ENCODE data around the gene CCNA2. TPM values are rescaled to one million over a fixed set of nuclear protein-coding genes. Genes with fewer than 3 reads are reported as not detected.

Gene CCNA2
- total RNA-seq, 1 experiment from 2014 or later: 59.1 TPM

GRCh38 chr4:121794505-121795188, 29.0 kb downstream of the CCNA2 start:
- BruUV-seq (replicated peaks): no TSS peak
- no peaks in the 10 kb centered on the region for H3K9me3 ChIP-seq (ENCODE audit: low read length)
- H3K79me2 ChIP-seq (ENCODE audit: low read length): no peaks in the 10 kb centered on the region
- H3K4me3 ChIP-seq (ENCODE audit: low read length): no peak overlapping the region
- H3K9me2 ChIP-seq (replicated peaks; ENCODE audit: low read length): no peaks in the 10 kb centered on the region
- H2AFZ ChIP-seq (ENCODE audit: low read length): no peak overlapping the region
- intact Hi-C loops (cut with micrococcal nuclease): no loop called here
- TF ChIP-seq EZH2 (IDR thresholded peaks at IDR 0.05; ENCODE audit: low read length, unreplicated experiment): no peak
- TF ChIP-seq EZH2phosphoT487 (IDR thresholded peaks at IDR 0.05; ENCODE audit: borderline replicate concordance, low read length): no peak
- TF ChIP-seq CTCF (conservative IDR thresholded peaks at IDR 0.05; ENCODE audit: low read depth, low read length): no peak
- H3K27ac ChIP-seq (ENCODE audit: low read length): no peak overlapping the region
- no peaks in the 10 kb centered on the region for H3K27me3 ChIP-seq (ENCODE audit: low read length)
- ChIA-PET POLR2A (ENCODE audit: unreplicated experiment) (no interaction called here), CTCF (no interaction called here)
- H3F3A ChIP-seq (ENCODE audit: low read length, unreplicated experiment): peaks cover 3% of the 10 kb centered on the region
- no peaks in the 10 kb centered on the region for H3K36me3 ChIP-seq (ENCODE audit: low read depth, low read length)
- ATAC-seq (no peak), DNase-seq (no peak)
- no peaks in the 10 kb centered on the region for H4K20me1 ChIP-seq (ENCODE audit: low read length)
- H3K4me2 ChIP-seq (ENCODE audit: low read length): no peak overlapping the region
- H3K9ac ChIP-seq (ENCODE audit: low read length): no peak overlapping the region
- H3K4me1 ChIP-seq (ENCODE audit: insufficient read depth, low read length): peaks cover 15% of the 10 kb centered on the region

GRCh38 chr4:121792966-121793365, 30.7 kb downstream of the CCNA2 start:
- Histone ChIP-seq H3K4me1 (ENCODE audit: insufficient read depth, low read length) (peaks cover 25% of the 10 kb centered on the region), H3K4me2 (ENCODE audit: low read length) (no peak overlapping the region), H3K4me3 (ENCODE audit: low read length) (no peak overlapping the region), H3F3A (ENCODE audit: low read length, unreplicated experiment) (peaks cover 3% of the 10 kb centered on the region), H3K27ac (ENCODE audit: low read length) (no peak overlapping the region), H3K27me3 (ENCODE audit: low read length) (no peaks in the 10 kb centered on the region), H3K79me2 (ENCODE audit: low read length) (no peaks in the 10 kb centered on the region), H3K9me2 (replicated peaks; ENCODE audit: low read length) (no peaks in the 10 kb centered on the region), H2AFZ (ENCODE audit: low read length) (no peak overlapping the region), H3K9me3 (ENCODE audit: low read length) (no peaks in the 10 kb centered on the region), H4K20me1 (ENCODE audit: low read length) (no peaks in the 10 kb centered on the region), H3K36me3 (ENCODE audit: low read depth, low read length) (no peaks in the 10 kb centered on the region), H3K9ac (ENCODE audit: low read length) (no peak overlapping the region)
- ChIA-PET CTCF (no interaction called here), POLR2A (ENCODE audit: unreplicated experiment) (no interaction called here)
- ATAC-seq (no peak), DNase-seq (peak; percentile 17)
- intact Hi-C loops (cut with micrococcal nuclease): no loop called here
- no TSS peak for BruUV-seq (replicated peaks)
- no peak for TF ChIP-seq CTCF (conservative IDR thresholded peaks at IDR 0.05; ENCODE audit: low read depth, low read length)
- TF ChIP-seq EZH2phosphoT487 (IDR thresholded peaks at IDR 0.05; ENCODE audit: borderline replicate concordance, low read length): no peak
- TF ChIP-seq EZH2 (IDR thresholded peaks at IDR 0.05; ENCODE audit: low read length, unreplicated experiment): no peak

GRCh38 chr4:121791481-121791880, 32.2 kb downstream of the CCNA2 start:
- H3K9me3 ChIP-seq (ENCODE audit: low read length): no peaks in the 10 kb centered on the region
- H2AFZ ChIP-seq (ENCODE audit: low read length): no peak overlapping the region
- H3K79me2 ChIP-seq (ENCODE audit: low read length): no peaks in the 10 kb centered on the region
- POLR2A ChIA-PET (ENCODE audit: unreplicated experiment): no interaction called here
- no peak overlapping the region for H3K4me2 ChIP-seq (ENCODE audit: low read length)
- CTCF ChIA-PET: no interaction called here
- TF ChIP-seq EZH2 (IDR thresholded peaks at IDR 0.05; ENCODE audit: low read length, unreplicated experiment) (no peak), EZH2phosphoT487 (IDR thresholded peaks at IDR 0.05; ENCODE audit: borderline replicate concordance, low read length) (no peak), CTCF (conservative IDR thresholded peaks at IDR 0.05; ENCODE audit: low read depth, low read length) (no peak)
- H3K4me3 ChIP-seq (ENCODE audit: low read length): no peak overlapping the region
- peak; percentile 12 for DNase-seq
- no peak overlapping the region for H3K9ac ChIP-seq (ENCODE audit: low read length)
- no peaks in the 10 kb centered on the region for H3K9me2 ChIP-seq (replicated peaks; ENCODE audit: low read length)
- peaks cover 25% of the 10 kb centered on the region for H3K4me1 ChIP-seq (ENCODE audit: insufficient read depth, low read length)
- H3F3A ChIP-seq (ENCODE audit: low read length, unreplicated experiment): peaks cover 3% of the 10 kb centered on the region
- H3K27me3 ChIP-seq (ENCODE audit: low read length): no peaks in the 10 kb centered on the region
- no peaks in the 10 kb centered on the region for H3K36me3 ChIP-seq (ENCODE audit: low read depth, low read length)
- no peak overlapping the region for H3K27ac ChIP-seq (ENCODE audit: low read length)
- no peaks in the 10 kb centered on the region for H4K20me1 ChIP-seq (ENCODE audit: low read length)
- no TSS peak for BruUV-seq (replicated peaks)
- ATAC-seq: no peak
- intact Hi-C loops (cut with micrococcal nuclease): no loop called here

All from PC-3 (cell line).